Ectodermal cell (in vitro differentiated cells): ENCODE results near the gene ATP2C2.

ENCODE experiments used
- H3K27ac ChIP-seq: 2 replicates; pipeline ENCODE4 v1.7.0; 2013; ENCODE audit warnings: mild to moderate bottlenecking, low read depth, low read length; ENCODE audit not compliant: insufficient read depth, poor library complexity, severe bottlenecking
- H3K27me3 ChIP-seq: 2 replicates; pipeline ENCODE4 v1.7.0; 2013; ENCODE audit warnings: mild to moderate bottlenecking, low read length; ENCODE audit not compliant: insufficient read depth, control insufficient read depth, poor library complexity, severe bottlenecking
- H3K36me3 ChIP-seq: one replicate; pipeline ENCODE4 v1.7.0; 2013; ENCODE audit warnings: low read length; ENCODE audit not compliant: control insufficient read depth, insufficient read depth
- H3K4me1 ChIP-seq: one replicate; pipeline ENCODE4 v1.7.0; 2013; ENCODE audit warnings: low read length; ENCODE audit not compliant: control insufficient read depth, insufficient read depth
- H3K4me3 ChIP-seq: 2 replicates; pipeline ENCODE4 v1.7.0; 2013; ENCODE audit warnings: low read depth, low read length, control low read depth; ENCODE audit not compliant: insufficient read depth
- H3K9me3 ChIP-seq: 2 replicates; pipeline ENCODE4 v1.7.0; 2013; ENCODE audit warnings: mild to moderate bottlenecking, low read length, moderate library complexity; ENCODE audit not compliant: control insufficient read depth
- WGBS, 2 experiments: methylation state at CpG; one replicate each; pipeline ENCODE4 v1.1.7; 2013; ENCODE audit warnings: missing lambda C conversion rate in 2 of 2; 5-methylcytosine and 5-hydroxymethylcytosine counted together

The ATP2C2 gene

GRCh38 chr16:84362471-84362941 lies 5.8 kb upstream of the ATP2C2 start:
- Histone ChIP-seq H3K36me3 (no peaks in the 10 kb centered on the region), H3K4me1 (peaks cover 37% of the 10 kb centered on the region), H3K27ac (peak overlapping the region; percentile 58), H3K9me3 (no peaks in the 10 kb centered on the region), H3K27me3 (peaks cover 10% of the 10 kb centered on the region), H3K4me3 (no peak overlapping the region)
- WGBS, 2 experiments, result 23 to 30% methylated on average over 13 of the region's 13 CpGs

GRCh38 chr16:84366208-84366607 lies 2.1 kb upstream of the ATP2C2 start:
- H3K36me3 ChIP-seq, result no peaks in the 10 kb centered on the region
- H3K27ac ChIP-seq, result no peak overlapping the region
- no peaks in the 10 kb centered on the region for H3K9me3 ChIP-seq
- H3K4me3 ChIP-seq, result no peak overlapping the region
- WGBS, 2 experiments, result 93% methylated on average over 9 of the region's 9 CpGs
- peaks cover 38% of the 10 kb centered on the region for H3K27me3 ChIP-seq
- H3K4me1 ChIP-seq, result peaks cover 41% of the 10 kb centered on the region

GRCh38 chr16:84367297-84367680 lies 1.0 kb upstream of the ATP2C2 start:
- no peak overlapping the region for H3K4me3 ChIP-seq
- H3K4me1 ChIP-seq, result peaks cover 38% of the 10 kb centered on the region
- no peak overlapping the region for H3K27ac ChIP-seq
- 76 to 84% methylated on average over 9 of the region's 9 CpGs for WGBS, 2 experiments
- H3K36me3 ChIP-seq, result no peaks in the 10 kb centered on the region
- peaks cover 38% of the 10 kb centered on the region for H3K27me3 ChIP-seq
- no peaks in the 10 kb centered on the region for H3K9me3 ChIP-seq

GRCh38 chr16:84367750-84368307 lies 509 bp upstream of the ATP2C2 start:
- H3K36me3 ChIP-seq, result no peaks in the 10 kb centered on the region
- H3K4me3 ChIP-seq, result peak overlapping the region; percentile 38
- H3K9me3 ChIP-seq, result no peaks in the 10 kb centered on the region
- 38 to 39% methylated on average over 27 of the region's 27 CpGs for whole genome bisulfite sequencing, 2 experiments
- peaks cover 38% of the 10 kb centered on the region for H3K27me3 ChIP-seq
- no peak overlapping the region for H3K27ac ChIP-seq
- H3K4me1 ChIP-seq, result peaks cover 33% of the 10 kb centered on the region

- peak overlapping the region; percentile 38 for H3K4me3 ChIP-seq
- no peaks in the 10 kb centered on the region for H3K36me3 ChIP-seq
- H3K9me3 ChIP-seq, result no peaks in the 10 kb centered on the region
- 49 to 51% methylated on average over 7 of the region's 7 CpGs for WGBS, 2 experiments
- no peak overlapping the region for H3K27ac ChIP-seq
- H3K27me3 ChIP-seq, result peaks cover 38% of the 10 kb centered on the region
- peaks cover 22% of the 10 kb centered on the region for H3K4me1 ChIP-seq
Measured at GRCh38 chr16:84369105-84369504, 767 bp downstream of the ATP2C2 start.

GRCh38 chr16:84369938-84370627 lies 1.7 kb downstream of the ATP2C2 start:
- Histone ChIP-seq H3K27ac (no peak overlapping the region), H3K4me3 (no peak overlapping the region), H3K27me3 (peaks cover 38% of the 10 kb centered on the region), H3K9me3 (no peaks in the 10 kb centered on the region), H3K4me1 (peaks cover 22% of the 10 kb centered on the region), H3K36me3 (no peaks in the 10 kb centered on the region)
- 80 to 83% methylated on average over 11 of the region's 11 CpGs for WGBS, 2 experiments

- peaks cover 38% of the 10 kb centered on the region for H3K27me3 ChIP-seq
Measured at GRCh38 chr16:84370723-84371552, 2.6 kb downstream of the ATP2C2 start.

GRCh38 chr16:84371553-84371865 lies 3.2 kb downstream of the ATP2C2 start:
- Histone ChIP-seq H3K36me3 (no peaks in the 10 kb centered on the region), H3K4me1 (peaks cover 22% of the 10 kb centered on the region), H3K9me3 (no peaks in the 10 kb centered on the region), H3K27ac (no peak overlapping the region), H3K4me3 (no peak overlapping the region), H3K27me3 (peaks cover 38% of the 10 kb centered on the region)
- 83% methylated on average over 4 of the region's 4 CpGs for WGBS, 2 experiments

More at GRCh38 chr16:84370723-84371552, 2.6 kb downstream of the ATP2C2 start:
- WGBS, 2 experiments, result 82 to 86% methylated on average over 8 of the region's 8 CpGs
- Histone ChIP-seq H3K9me3 (no peaks in the 10 kb centered on the region), H3K27ac (no peak overlapping the region), H3K36me3 (no peaks in the 10 kb centered on the region), H3K4me1 (peaks cover 22% of the 10 kb centered on the region), H3K4me3 (no peak overlapping the region)

GRCh38 chr16:84373907-84374489 lies 5.7 kb downstream of the ATP2C2 start:
- Histone ChIP-seq H3K9me3 (no peaks in the 10 kb centered on the region), H3K4me1 (peaks cover 9% of the 10 kb centered on the region), H3K27me3 (peaks cover 14% of the 10 kb centered on the region), H3K4me3 (no peak overlapping the region), H3K36me3 (no peaks in the 10 kb centered on the region), H3K27ac (no peak overlapping the region)
- 85 to 87% methylated on average over 10 of the region's 10 CpGs for WGBS, 2 experiments

- Histone ChIP-seq H3K9me3 (no peaks in the 10 kb centered on the region), H3K4me1 (no peaks in the 10 kb centered on the region), H3K27me3 (no peaks in the 10 kb centered on the region), H3K4me3 (no peak overlapping the region), H3K27ac (no peak overlapping the region), H3K36me3 (no peaks in the 10 kb centered on the region)
- 83 to 90% methylated on average over 7 of the region's 7 CpGs for WGBS, 2 experiments
Measured at GRCh38 chr16:84378099-84378498, 9.8 kb downstream of the ATP2C2 start.
